Measurements from ENCODE around the gene RENBP. TPM values are rescaled to one million over a fixed set of nuclear protein-coding genes. Genes with fewer than 3 reads are reported as not detected.
A peak's percentile ranks its signal among the peaks of the same experiment; 100 is the strongest.

RENBP gene
- total RNA-seq, 4 donors from 2014 or later, result 4.6 to 13.1 (median 7.2) TPM; not detected in 1

- in situ Hi-C loops (cut with MboI; ENCODE audit: low pct_ligation_motif_present in 1 of 4, low pct_unique_long_range_greater_than_20kb in 1 of 4, low sequenced_read_pairs in 3 of 4) (loop anchor here in 1 of 4 donors (25.0 kb wide), 2 partner anchors 143 to 968 kb away; partner anchors contain the start of genes IDH3G, SRPK3 and SSR4), intact Hi-C loops (cut with DNase I; ENCODE audit: low total_unique reads) (no loop called here)
- peaks cover 7 to 32% (median 22%) of the 10 kb centered on the region in 4 donors for H3K4me1 ChIP-seq
- no peak for DNase-seq
- peak overlapping the region in 3 of 4 donors; percentile 75 to 86 (median 76) for H3K27ac ChIP-seq
- no peaks in the 10 kb centered on the region for H3K9me3 ChIP-seq
- H3K36me3 ChIP-seq, result no peaks in the 10 kb centered on the region
- 87% methylated on average over 31 of the region's 31 CpGs; no CpG with 5 or more reads in 1 of the 2 donors for WGBS, 2 donors (ENCODE audit: low coverage in 1 of 2)
- TF ChIP-seq POLR2AphosphoS5 (IDR thresholded peaks at IDR 0.05), result no peak
- no peak for TF ChIP-seq EP300 (IDR thresholded peaks at IDR 0.05; ENCODE audit: low read depth)
- no peak for TF ChIP-seq POLR2A (IDR thresholded peaks at IDR 0.05)
- H3K27me3 ChIP-seq, result no peaks in the 10 kb centered on the region
- no peak overlapping the region for H3K4me3 ChIP-seq
Measured at GRCh38 chrX:153930011-153930910, 14.2 kb downstream of the RENBP start.

DNA sequence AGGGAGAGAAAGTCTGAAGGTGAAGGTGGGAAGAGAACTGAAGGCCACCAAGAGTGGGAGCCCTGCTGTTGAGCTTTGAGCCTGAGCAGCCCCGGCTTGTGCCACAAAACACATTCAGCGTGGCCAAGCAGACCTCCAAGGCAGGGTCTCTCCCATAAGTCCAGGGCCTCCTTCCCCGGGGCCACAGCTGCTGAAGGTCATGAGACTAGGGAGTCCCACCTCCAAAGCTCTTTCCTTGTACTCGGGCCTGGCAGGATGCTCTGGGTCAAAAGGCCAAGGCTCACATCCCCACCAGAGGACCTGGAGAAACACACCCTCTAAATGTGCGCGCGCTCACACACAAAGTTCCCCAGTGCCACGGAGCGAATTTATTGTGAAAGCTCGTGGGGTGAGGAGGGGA, 14.9 kb downstream of the RENBP start:
- intact Hi-C loops (cut with DNase I; ENCODE audit: low total_unique reads) (no loop called here), in situ Hi-C loops (cut with MboI; ENCODE audit: low pct_ligation_motif_present in 1 of 4, low pct_unique_long_range_greater_than_20kb in 1 of 4, low sequenced_read_pairs in 3 of 4) (loop anchor here in 1 of 4 donors (25.0 kb wide), 2 partner anchors 142 to 967 kb away; partner anchors contain the start of genes IDH3G, SRPK3 and SSR4)
- no peaks in the 10 kb centered on the region for H3K36me3 ChIP-seq
- 87% methylated on average over 10 of the region's 10 CpGs; no CpG with 5 or more reads in 1 of the 2 donors for WGBS, 2 donors (ENCODE audit: low coverage in 1 of 2)
- peaks cover 6 to 30% (median 21%) of the 10 kb centered on the region in 4 donors for H3K4me1 ChIP-seq
- DNase-seq, result no peak
- no peak overlapping the region for H3K4me3 ChIP-seq
- no peaks in the 10 kb centered on the region for H3K27me3 ChIP-seq
- no peaks in the 10 kb centered on the region for H3K9me3 ChIP-seq
- peak overlapping the region; percentile 75 to 96 (median 81) for H3K27ac ChIP-seq
- TF ChIP-seq EP300 (IDR thresholded peaks at IDR 0.05; ENCODE audit: low read depth) (no peak), POLR2AphosphoS5 (IDR thresholded peaks at IDR 0.05) (no peak), POLR2A (IDR thresholded peaks at IDR 0.05) (no peak), CTCF (IDR thresholded peaks at IDR 0.05) (no peak)

GRCh38 chrX:153928846-153929245, 15.6 kb downstream of the RENBP start:
- Histone ChIP-seq H3K4me3 (peak overlapping the region in 1 of 4 donors; percentile 25), H3K36me3 (no peaks in the 10 kb centered on the region), H3K9me3 (no peaks in the 10 kb centered on the region), H3K27me3 (no peaks in the 10 kb centered on the region), H3K27ac (peak overlapping the region; percentile 75 to 96 (median 81)), H3K4me1 (peaks cover 6 to 27% (median 17%) of the 10 kb centered on the region in 4 donors)
- TF ChIP-seq CTCF (IDR thresholded peaks at IDR 0.05) (no peak), EP300 (IDR thresholded peaks at IDR 0.05; ENCODE audit: low read depth) (no peak), POLR2A (IDR thresholded peaks at IDR 0.05) (no peak), POLR2AphosphoS5 (IDR thresholded peaks at IDR 0.05) (no peak)
- DNase-seq, result no peak
- intact Hi-C loops (cut with DNase I; ENCODE audit: low total_unique reads), result no loop called here
- WGBS, 2 donors (ENCODE audit: low coverage in 1 of 2), result 39% methylated on average over 9 of the region's 9 CpGs; no CpG with 5 or more reads in 1 of the 2 donors
- in situ Hi-C loops (cut with MboI; ENCODE audit: low pct_ligation_motif_present in 1 of 4, low pct_unique_long_range_greater_than_20kb in 1 of 4, low sequenced_read_pairs in 3 of 4), result loop anchor here in 1 of 4 donors (25.0 kb wide), 2 partner anchors 142 to 967 kb away; partner anchors contain the start of genes IDH3G, SRPK3 and SSR4

DNA sequence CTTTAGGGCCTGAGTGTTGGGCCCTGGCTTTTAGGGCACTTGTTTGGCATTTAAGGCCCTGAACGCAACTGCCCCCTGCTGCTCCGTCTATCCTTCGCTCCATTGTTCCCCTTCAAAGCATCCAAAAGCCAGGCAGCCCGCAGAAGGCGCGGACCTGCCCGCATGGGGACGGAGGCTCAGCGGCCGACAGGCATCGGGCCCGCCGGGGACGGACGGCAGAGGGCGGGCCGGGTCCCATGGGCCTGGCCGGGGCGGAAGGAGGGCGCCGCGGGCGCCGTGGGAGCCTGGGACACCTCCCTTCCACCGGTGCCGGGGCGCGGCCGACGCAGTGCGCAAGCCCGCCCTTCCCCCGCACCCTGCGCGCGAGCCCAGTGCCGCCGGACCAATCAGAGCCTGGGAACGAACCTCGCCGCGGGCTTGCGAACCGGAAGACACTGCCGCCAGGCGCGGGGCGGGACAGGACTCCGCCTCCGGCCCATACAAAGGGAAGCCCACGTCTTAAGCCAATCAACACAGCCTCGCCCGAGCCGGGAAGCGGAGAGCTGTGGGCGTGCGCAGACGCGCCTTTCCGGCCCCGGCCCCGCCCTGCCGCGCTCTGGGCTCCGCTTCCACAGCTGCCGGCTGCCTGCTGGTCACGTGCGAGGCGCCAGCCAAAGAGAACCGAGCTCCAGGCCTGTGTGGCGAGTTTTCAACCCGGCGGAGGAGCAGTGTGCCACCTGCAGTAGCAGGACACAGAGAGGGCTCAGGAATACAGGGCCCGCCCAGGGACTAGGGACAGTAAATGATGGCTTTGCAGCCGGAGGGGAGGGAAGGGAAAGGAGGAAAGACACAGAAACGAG, 16.3 kb downstream of the RENBP start:
- intact Hi-C loops (cut with DNase I; ENCODE audit: low total_unique reads) (no loop called here), in situ Hi-C loops (cut with MboI; ENCODE audit: low pct_ligation_motif_present in 1 of 4, low pct_unique_long_range_greater_than_20kb in 1 of 4, low sequenced_read_pairs in 3 of 4) (loop anchor here in 1 of 4 donors (25.0 kb wide), 2 partner anchors 141 to 966 kb away; partner anchors contain the start of genes IDH3G, SRPK3 and SSR4)
- WGBS, 2 donors (ENCODE audit: low coverage in 1 of 2), result 43% methylated on average over 60 of the region's 76 CpGs; no CpG with 5 or more reads in 1 of the 2 donors
- TF ChIP-seq POLR2A (IDR thresholded peaks at IDR 0.05) (peak; percentile 65), POLR2AphosphoS5 (IDR thresholded peaks at IDR 0.05) (peak; percentile 65 to 78 (median 69)), EP300 (IDR thresholded peaks at IDR 0.05; ENCODE audit: low read depth) (no peak)
- Histone ChIP-seq H3K4me3 (peak overlapping the region; percentile 52 to 63 (median 53)), H3K36me3 (no peaks in the 10 kb centered on the region), H3K27ac (peak overlapping the region; percentile 96 to 99 (median 98)), H3K27me3 (no peaks in the 10 kb centered on the region), H3K4me1 (peaks cover 7 to 26% (median 16%) of the 10 kb centered on the region in 4 donors), H3K9me3 (no peaks in the 10 kb centered on the region)
- peak; percentile 96 for DNase-seq
